ENCODE measurements around the gene STK38L. TPM values are rescaled to one million over a fixed set of nuclear protein-coding genes. Genes with fewer than 3 reads are reported as not detected.

The STK38L gene
- total and polyA plus RNA-seq, 2 of the 8 experiments (the other 6 are each of a cell fraction or from before 2014, with no cell fraction given), result 8.1 to 63.6 TPM

DNA sequence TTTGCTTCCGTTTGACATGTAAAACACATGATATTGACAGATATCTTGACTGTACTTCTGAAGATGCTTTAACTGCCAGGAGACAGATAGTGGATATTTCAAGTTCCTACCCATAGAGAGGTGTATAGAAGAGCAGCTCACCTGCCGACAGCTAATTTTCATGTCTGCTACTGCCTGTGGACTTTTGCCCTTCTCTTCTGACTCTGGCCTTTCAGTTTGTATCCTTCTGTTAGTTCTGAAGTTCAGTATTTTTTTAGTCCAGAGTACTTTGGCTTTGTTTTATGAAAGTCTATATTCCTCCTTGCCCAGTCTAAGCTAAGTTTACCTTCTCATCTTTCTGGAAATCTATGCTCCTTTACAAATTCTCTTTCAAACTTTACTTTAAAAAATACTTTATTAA lies 30.8 kb upstream of the STK38L start:
- TF ChIP-seq, protein P1, sequence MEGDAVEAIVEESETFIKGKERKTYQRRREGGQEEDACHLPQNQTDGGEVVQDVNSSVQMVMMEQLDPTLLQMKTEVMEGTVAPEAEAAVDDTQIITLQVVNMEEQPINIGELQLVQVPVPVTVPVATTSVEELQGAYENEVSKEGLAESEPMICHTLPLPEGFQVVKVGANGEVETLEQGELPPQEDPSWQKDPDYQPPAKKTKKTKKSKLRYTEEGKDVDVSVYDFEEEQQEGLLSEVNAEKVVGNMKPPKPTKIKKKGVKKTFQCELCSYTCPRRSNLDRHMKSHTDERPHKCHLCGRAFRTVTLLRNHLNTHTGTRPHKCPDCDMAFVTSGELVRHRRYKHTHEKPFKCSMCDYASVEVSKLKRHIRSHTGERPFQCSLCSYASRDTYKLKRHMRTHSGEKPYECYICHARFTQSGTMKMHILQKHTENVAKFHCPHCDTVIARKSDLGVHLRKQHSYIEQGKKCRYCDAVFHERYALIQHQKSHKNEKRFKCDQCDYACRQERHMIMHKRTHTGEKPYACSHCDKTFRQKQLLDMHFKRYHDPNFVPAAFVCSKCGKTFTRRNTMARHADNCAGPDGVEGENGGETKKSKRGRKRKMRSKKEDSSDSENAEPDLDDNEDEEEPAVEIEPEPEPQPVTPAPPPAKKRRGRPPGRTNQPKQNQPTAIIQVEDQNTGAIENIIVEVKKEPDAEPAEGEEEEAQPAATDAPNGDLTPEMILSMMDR (IDR thresholded peaks at IDR 0.05; ENCODE audit: control extremely low read depth in 1 of 3, insufficient read depth in 1 of 3, low read depth in 1 of 3, low read length in 3 of 3), result no peak
- TF ChIP-seq SIX5 (IDR thresholded peaks at IDR 0.05; ENCODE audit: low read depth, low read length), result no peak
- TF ChIP-seq, protein P2, sequence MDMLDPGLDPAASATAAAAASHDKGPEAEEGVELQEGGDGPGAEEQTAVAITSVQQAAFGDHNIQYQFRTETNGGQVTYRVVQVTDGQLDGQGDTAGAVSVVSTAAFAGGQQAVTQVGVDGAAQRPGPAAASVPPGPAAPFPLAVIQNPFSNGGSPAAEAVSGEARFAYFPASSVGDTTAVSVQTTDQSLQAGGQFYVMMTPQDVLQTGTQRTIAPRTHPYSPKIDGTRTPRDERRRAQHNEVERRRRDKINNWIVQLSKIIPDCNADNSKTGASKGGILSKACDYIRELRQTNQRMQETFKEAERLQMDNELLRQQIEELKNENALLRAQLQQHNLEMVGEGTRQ (IDR thresholded peaks at IDR 0.05; ENCODE audit: low read length), result no peak
- TF ChIP-seq CHD1 (IDR thresholded peaks at IDR 0.05; ENCODE audit: low read depth, low read length), result no peak
- TF ChIP-seq RAD21 (IDR thresholded peaks at IDR 0.05 in 1 of 2, conservative IDR thresholded peaks at IDR 0.05 in 1 of 2; ENCODE audit: low read depth in 2 of 2, low read length in 2 of 2), result no peak
- TF ChIP-seq JUND (IDR thresholded peaks at IDR 0.05; ENCODE audit: low read length), result no peak
- H3K23ac ChIP-seq (ENCODE audit: insufficient read length), result no peak overlapping the region
- no peak overlapping the region for H4K5ac ChIP-seq (ENCODE audit: insufficient read length, low read depth, low read length)
- ChIA-PET POLR2A (ENCODE audit: partially characterized antibody) (no interaction called here), CTCF (ENCODE audit: partially characterized antibody) (interaction anchor here (0.6 to 2.7 kb wide), 2 partner anchors 13 to 169 kb away, joined by 4 to 8 read pairs; no protein-coding TSS in a partner anchor)
- H3K23me2 ChIP-seq (ENCODE audit: low read depth, low read length), result no peaks in the 10 kb centered on the region
- no peak overlapping the region for H3K9ac ChIP-seq (replicated peaks in 1 of 4; ENCODE audit: extremely low read depth in 1 of 4, low read depth in 3 of 4, low read length in 3 of 4)
- no peak overlapping the region for H3K56ac ChIP-seq (replicated peaks; ENCODE audit: insufficient read length, low read depth, low read length)
- H3K4ac ChIP-seq (replicated peaks; ENCODE audit: insufficient read length, low read depth, low read length), result no peak overlapping the region
- no peak overlapping the region for H3K4me3 ChIP-seq (ENCODE audit: extremely low read depth in 1 of 4, insufficient read depth in 2 of 4, low read depth in 3 of 4, low read length in 4 of 4)
- H3K14ac ChIP-seq (ENCODE audit: insufficient read length), result no peak overlapping the region
- H3K79me1 ChIP-seq (ENCODE audit: low read depth, low read length), result no peaks in the 10 kb centered on the region
- H3K18ac ChIP-seq (ENCODE audit: extremely low read depth, low read length), result no peak overlapping the region
- H3K27ac ChIP-seq (ENCODE audit: low read depth, low read length), result no peak overlapping the region
- H4K20me1 ChIP-seq (replicated peaks in 1 of 2; ENCODE audit: control insufficient read depth in 1 of 2, insufficient read depth in 2 of 2, low read length in 2 of 2), result no peaks in the 10 kb centered on the region
- H4K8ac ChIP-seq (ENCODE audit: extremely low read depth, insufficient read depth, low read length), result no peak overlapping the region
- H3K79me2 ChIP-seq (ENCODE audit: control insufficient read depth in 1 of 2, insufficient read depth in 2 of 2, low read length in 2 of 2), result no peaks in the 10 kb centered on the region
- no peak overlapping the region for H2BK12ac ChIP-seq (ENCODE audit: low read depth, low read length)
- DNase-seq (ENCODE audit: low read depth in 1 of 2, low spot score in 2 of 2) (no peak), FAIRE-seq (no peak)
- H3K4me1 ChIP-seq (replicated peaks in 1 of 4; ENCODE audit: control insufficient read depth in 3 of 4, insufficient read depth in 4 of 4, low read length in 3 of 4), result no peaks in the 10 kb centered on the region
- no peaks in the 10 kb centered on the region; a peak in 1 of 4 replicates for H3K9me3 ChIP-seq (ENCODE audit: insufficient read depth in 2 of 2, low read depth in 1 of 2, low read length in 1 of 2)
- H4K91ac ChIP-seq (replicated peaks; ENCODE audit: insufficient read length, low read length), result no peak overlapping the region
- H2BK15ac ChIP-seq (ENCODE audit: low read length), result no peak overlapping the region
- H2BK5ac ChIP-seq (ENCODE audit: low read depth, low read length), result no peak overlapping the region
- no peak overlapping the region for H2BK120ac ChIP-seq (replicated peaks; ENCODE audit: low read depth, low read length)
- H3K27me3 ChIP-seq (replicated peaks in 1 of 4; ENCODE audit: control insufficient read depth in 3 of 4, extremely low read depth in 1 of 4, insufficient read depth in 3 of 4, low read length in 3 of 4), result no peaks in the 10 kb centered on the region
- no peak overlapping the region for H2AFZ ChIP-seq (ENCODE audit: low read length)
- H3K4me2 ChIP-seq (ENCODE audit: insufficient read depth in 1 of 2, low read depth in 2 of 2, low read length in 2 of 2), result no peak overlapping the region
- H2AK5ac ChIP-seq (ENCODE audit: low read depth, low read length), result no peak overlapping the region
- H3K36me3 ChIP-seq (ENCODE audit: control insufficient read depth in 2 of 4, insufficient read depth in 4 of 4, low read length in 3 of 4), result no peaks in the 10 kb centered on the region
- no peak overlapping the region for H2BK20ac ChIP-seq (ENCODE audit: low read length)
- 97% methylated on average over 2 of the region's 2 CpGs; no CpG with 5 or more reads in 1 of the 2 experiments for WGBS, 2 experiments (ENCODE audit: extremely low coverage in 1 of 2, insufficient coverage in 1 of 2, insufficient read length in 1 of 2, insufficient replicate concordance in 2 of 2, low coverage in 1 of 2, low lambda C conversion rate in 2 of 2, missing lambda C conversion rate in 1 of 2)

Data from H1 (cell line).